Heart left ventricle (tissue), 16 donors: ENCODE measurements around the gene THSD1. TPM values are rescaled to one million over a fixed set of nuclear protein-coding genes. Genes with fewer than 3 reads are reported as not detected.
"Not testable (repeated sequence)": the region's sequence is repeated elsewhere in the genome, so short reads cannot be mapped to it uniquely, and the experiment has no call there.

Source experiments
- ATAC-seq, 4 donors: fragments of 200-7000 bp; cut with Tn5 transposase; one replicate each; pipeline ENCODE4 v1.9.1; 2020 to 2022; ENCODE audit warnings: moderate library complexity in 4 of 4, mild to moderate bottlenecking in 3 of 4, moderate number of reproducible peaks in 1 of 4
- DNase-seq, 5 donors: peaks; one replicate each; pipeline ENCODE4 v3.0.0-alpha.2; 2020
- H3K27ac ChIP-seq, 12 donors: fragments of 200-600 bp; sonication (generic) in 4 of 12; one replicate each; pipeline versions ENCODE4 v1.5.0 to v1.8.0; 2016 to 2022; ENCODE audit warnings: mild to moderate bottlenecking in 2 of 12
- H3K27me3 ChIP-seq, 9 donors: fragments of 200-600 bp; sonication (generic) in 2 of 9; one replicate each; pipeline versions ENCODE4 v1.5.1 to v1.8.0; 2016 to 2022; ENCODE audit warnings: mild to moderate bottlenecking in 3 of 9
- H3K36me3 ChIP-seq, 9 donors: fragments of 200-600 bp; sonication (generic) in 2 of 9; one replicate each; pipeline versions ENCODE4 v1.5.0 to v1.8.0; 2018 to 2022; ENCODE audit warnings: mild to moderate bottlenecking in 2 of 9
- H3K4me1 ChIP-seq, 12 donors: fragments of 200-600 bp; sonication (generic) in 4 of 12; one replicate each; pipeline versions ENCODE4 v1.5.0 to v1.8.0; 2016 to 2022; ENCODE audit warnings: mild to moderate bottlenecking in 3 of 12
- H3K4me3 ChIP-seq, 12 donors: fragments of 200-600 bp; sonication (generic) in 4 of 12; one replicate each; pipeline versions ENCODE4 v1.5.0 to v1.8.0; 2017 to 2022; ENCODE audit warnings: mild to moderate bottlenecking in 9 of 12, moderate library complexity in 4 of 12
- H3K9me3 ChIP-seq, 12 donors: fragments of 200-600 bp; sonication (generic) in 4 of 12; one replicate each; pipeline versions ENCODE4 v1.5.0 to v1.8.0; 2016 to 2022; ENCODE audit warnings: mild to moderate bottlenecking in 1 of 12
- CTCF ChIP-seq, 12 donors: fragments of 200-600 bp; sonication (generic) in 4 of 12; IDR thresholded peaks; one replicate each; pipeline versions ENCODE4 v1.5.0 to v1.8.0; 2018 to 2022; ENCODE audit warnings: antibody characterized with exemption in 12 of 12, mild to moderate bottlenecking in 5 of 12
- POLR2A ChIP-seq, 2 donors: fragments of 450-650 bp; IDR thresholded peaks; one replicate each; pipeline ENCODE4 v1.6.1; 2017; ENCODE audit warnings: antibody characterized with exemption in 2 of 2, mild to moderate bottlenecking in 2 of 2, moderate library complexity in 2 of 2
- WGBS, 4 donors: extraction: QIAGEN DNeasy Blood & Tissue Kit in 2 of 4; methylation state at CpG; one replicate each; pipeline versions ENCODE4 v1.1.5 to v1.1.7; 2013 to 2018; 5-methylcytosine and 5-hydroxymethylcytosine counted together
- intact Hi-C, 10 donors: fragments of 100-400 bp; cut with DNase I; formaldehyde crosslinking; loops; one replicate each; pipeline versions ENCODE4 v1.11.1 to v1.14.2; 2022
- polyA plus RNA-seq, 2 donors: library from polyadenylated mRNA; stranded (reverse); fragments of 200-250 nt; gene quantifications; one replicate each; pipeline ENCODE4 v1.2.3, GENCODE V29; 2013
- total RNA-seq, 9 donors: library from RNA; depleted of rRNA in 2 of 9; stranded (reverse); fragments of >200 nt in 2 of 9; fragmentation: NEBNext Ultra II Directional in 3 of 9; extraction: Animal tissue kit (Norgen Biotek cat#: 25700) in 3 of 9; gene quantifications; one replicate each; pipeline versions ENCODE4 v1.1.0 to v1.2.4, GENCODE V29; 2016 to 2023
- donor health status: ischemic (EF 13 %, LVEDD 7.1; RV severe dilation, severe dysfunction).
- donor health status: healthy with polysubstance abuse.
- donor health status: DM: no; HTN: yes; CAD: no.
- donor health status: DM: no; HTN: no; CAD: no.
- donor health status: ischemic (EF 25% LVEDD 6.9; RV normal size, moderate dysfunction).
- donor health status: ischemic (EF 25% LVEDD 5.7; RV mildly dilated, moderate dysfunction).
- donor health status: healthy.
- donor health status: DM: yes; HTN: yes; CAD: no.
- donor health status: ischemic (EF 35%, LVEDD 5.7; RV mildly dilated, moderate dysfunction).
- donor health status: nonischemic (EF 11% LVEDD 7.7; RV severe dilation, severe dysfunction).
- donor health status: DM: yes; HTN: yes; CAD: no.
- donor health status: PGD.
- donor health status: ischemic (EF 29% LVEDD 5.4; RV normal size, mild dysfunction).
- donor health status: nonischemic (EF 23%, LVEDD 6.1; RV moderate dilation, normal function).

Gene THSD1
- total and polyA plus RNA-seq, 11 donors: 2.7 to 10.1 (median 6.4) TPM

GRCh38 chr13:52414963-52415362, 9.0 kb upstream of the THSD1 start:
- H3K9me3 ChIP-seq: no peaks in the 10 kb centered on the region
- no peak for TF ChIP-seq CTCF (IDR thresholded peaks at IDR 0.05)
- TF ChIP-seq POLR2A (IDR thresholded peaks at IDR 0.05): no peak
- ATAC-seq (no peak), DNase-seq (no peak)
- H3K27ac ChIP-seq: no peak overlapping the region
- 32 to 39% (median 36%) methylated on average over 1 of the region's 1 CpG for WGBS, 4 donors
- H3K4me3 ChIP-seq: no peak overlapping the region
- intact Hi-C loops: no loop called here
- H3K36me3 ChIP-seq: peaks cover 0 to 95% (median 89%) of the 10 kb centered on the region in 9 donors
- H3K27me3 ChIP-seq: no peaks in the 10 kb centered on the region
- peaks cover 0 to 13% (median 0%) of the 10 kb centered on the region in 12 donors for H3K4me1 ChIP-seq

DNA sequence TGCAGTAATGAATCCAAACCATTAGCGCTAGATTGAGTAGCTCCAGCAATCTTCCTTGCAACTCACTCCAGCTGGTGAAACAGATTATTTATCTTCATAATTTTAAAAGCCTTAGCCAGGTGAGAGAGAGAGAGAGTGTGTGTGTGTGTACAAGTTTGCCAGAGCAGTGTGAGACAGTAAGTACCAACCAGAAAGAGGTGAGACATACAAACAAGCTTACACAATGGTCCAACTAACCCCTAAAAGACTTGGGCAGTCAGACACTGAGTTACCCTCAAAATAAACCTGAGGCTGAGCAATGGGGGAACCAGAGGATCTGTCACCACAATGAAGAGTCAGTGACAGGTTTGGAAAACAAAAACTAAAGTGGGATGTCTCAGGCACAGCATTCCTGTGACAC, 8.1 kb upstream of the THSD1 start:
- no peak overlapping the region for H3K27ac ChIP-seq
- H3K36me3 ChIP-seq: peaks cover 0 to 92% (median 84%) of the 10 kb centered on the region in 9 donors
- ATAC-seq: no peak

DNA sequence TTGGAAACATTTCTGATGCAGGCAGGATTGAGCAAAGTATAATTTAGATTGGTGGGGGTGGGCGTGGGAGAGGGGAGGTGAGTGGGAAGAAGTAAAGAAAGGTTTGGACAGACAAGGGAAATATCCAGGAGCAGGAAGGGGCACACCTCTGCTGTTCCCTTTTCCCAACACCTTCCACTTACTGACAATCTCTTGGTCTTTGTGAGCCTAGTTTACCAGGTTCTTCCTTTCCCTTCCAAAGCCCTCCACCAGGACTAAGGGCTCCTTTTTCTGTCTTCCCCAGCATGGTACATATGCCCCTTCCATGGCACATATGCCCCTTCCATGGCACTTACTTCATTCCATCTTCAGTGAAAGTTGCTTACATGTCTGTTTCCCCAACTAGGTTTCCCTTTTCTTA, 6.2 kb upstream of the THSD1 start:
- no peak for DNase-seq
- Histone ChIP-seq H3K9me3 (no peaks in the 10 kb centered on the region), H3K4me1 (peaks cover 0 to 8% (median 0%) of the 10 kb centered on the region in 12 donors), H3K4me3 (no peak overlapping the region), H3K27me3 (no peaks in the 10 kb centered on the region), H3K27ac (no peak overlapping the region), H3K36me3 (peaks cover 0 to 72% (median 65%) of the 10 kb centered on the region in 9 donors)
- TF ChIP-seq POLR2A (IDR thresholded peaks at IDR 0.05) (no peak), CTCF (IDR thresholded peaks at IDR 0.05) (no peak)
- 88 to 100% (median 99%) methylated on average over 1 of the region's 1 CpG for WGBS, 4 donors
- ATAC-seq: no peak
- intact Hi-C loops: no loop called here

More for the DNA sequence above, 8.1 kb upstream of the THSD1 start:
- TF ChIP-seq CTCF (IDR thresholded peaks at IDR 0.05) (no peak), POLR2A (IDR thresholded peaks at IDR 0.05) (no peak)
- WGBS, 4 donors: 98 to 100% (median 99%) methylated on average over 1 of the region's 1 CpG
- H3K4me1 ChIP-seq: peaks cover 0 to 8% (median 0%) of the 10 kb centered on the region in 12 donors
- no peak overlapping the region for H3K4me3 ChIP-seq
- intact Hi-C loops: no loop called here
- no peak for DNase-seq
- no peaks in the 10 kb centered on the region for H3K9me3 ChIP-seq
- no peaks in the 10 kb centered on the region for H3K27me3 ChIP-seq

- H3K9me3 ChIP-seq: no peaks in the 10 kb centered on the region
- peaks cover 0 to 8% (median under 1%) of the 10 kb centered on the region in 12 donors for H3K4me1 ChIP-seq
- DNase-seq (no peak), ATAC-seq (no peak)
- intact Hi-C loops: no loop called here
- WGBS, 4 donors: 92 to 96% (median 93%) methylated on average over 4 of the region's 4 CpGs
- H3K27ac ChIP-seq: no peak overlapping the region
- no peaks in the 10 kb centered on the region for H3K27me3 ChIP-seq
- TF ChIP-seq POLR2A (IDR thresholded peaks at IDR 0.05) (no peak), CTCF (IDR thresholded peaks at IDR 0.05) (no peak)
- H3K4me3 ChIP-seq: no peak overlapping the region
- peaks cover 0 to 68% (median 60%) of the 10 kb centered on the region in 9 donors for H3K36me3 ChIP-seq
Measured at GRCh38 chr13:52411629-52412028, 5.7 kb upstream of the THSD1 start.

DNA sequence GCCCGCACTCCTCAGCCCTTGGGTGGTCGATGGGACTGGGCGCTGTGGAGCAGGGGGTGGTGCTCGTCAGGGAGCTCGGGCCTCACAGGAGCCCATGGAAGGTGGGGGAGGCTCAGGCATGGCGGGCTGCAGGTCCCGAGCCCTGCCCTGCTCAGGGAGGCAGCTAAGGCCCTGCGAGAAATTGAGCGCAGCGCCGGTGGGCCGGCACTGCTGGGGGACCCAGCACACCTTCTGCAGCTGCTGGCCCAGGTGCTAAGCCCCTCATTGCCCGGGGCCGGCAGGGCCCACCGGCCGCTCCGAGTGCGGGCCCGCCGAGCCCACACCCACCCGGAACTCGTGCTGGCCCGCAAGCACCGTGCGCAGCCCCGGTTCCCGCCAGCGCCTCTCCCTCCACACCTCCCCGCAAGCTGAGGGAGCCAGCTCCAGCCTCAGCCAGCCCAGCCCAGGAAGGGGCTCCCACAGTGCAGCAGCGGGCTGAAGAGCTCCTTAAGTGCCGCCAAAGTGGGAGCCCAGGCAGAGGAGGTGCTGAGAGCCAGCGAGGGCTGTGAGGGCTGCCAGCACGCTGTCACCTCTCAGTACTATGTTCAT, 2.2 kb upstream of the THSD1 start:
- Histone ChIP-seq H3K36me3 (peaks cover 0 to 33% (median 26%) of the 10 kb centered on the region in 9 donors), H3K27me3 (peaks cover 0 to 13% (median 0%) of the 10 kb centered on the region in 9 donors), H3K4me1 (peaks cover 0 to 19% (median 11%) of the 10 kb centered on the region in 12 donors)
- DNase-seq, H3K27ac ChIP-seq, ATAC-seq, H3K9me3 ChIP-seq, H3K4me3 ChIP-seq: not testable (repeated sequence)
- WGBS, 4 donors: 92 to 97% (median 95%) methylated on average over 13 to 33 of the region's 33 CpGs
- intact Hi-C loops: loop anchor here in 3 of 10 donors (5.0 kb wide), 2 partner anchors 39 to 44 kb away; partner anchors contain the start of gene VPS36 (in 1 of the 3)

- peaks cover 0 to 13% (median 0%) of the 10 kb centered on the region in 9 donors for H3K27me3 ChIP-seq
- intact Hi-C loops: loop anchor here in 4 of 10 donors (2.0 to 5.0 kb wide), 3 partner anchors 21 to 45 kb away; partner anchors contain the start of gene VPS36 (in 1 of the 4)
- H3K4me3 ChIP-seq, H3K9me3 ChIP-seq, ATAC-seq, DNase-seq, H3K27ac ChIP-seq: not testable (repeated sequence)
- peaks cover 0 to 19% (median 11%) of the 10 kb centered on the region in 12 donors for H3K4me1 ChIP-seq
- WGBS, 4 donors: 93 to 97% (median 96%) methylated on average over 12 of the region's 12 CpGs
- H3K36me3 ChIP-seq: peaks cover 0 to 26% (median 19%) of the 10 kb centered on the region in 9 donors
Measured at GRCh38 chr13:52407436-52407835, 1.5 kb upstream of the THSD1 start.
